ENCODE results near the gene COA5. TPM values are rescaled to one million over a fixed set of nuclear protein-coding genes. Genes with fewer than 3 reads are reported as not detected.

COA5 gene
- total and polyA plus RNA-seq, 4 donors, result 9.7 to 42.0 (median 19.5) TPM

- no peak for TF ChIP-seq GABPA (IDR thresholded peaks at IDR 0.05 in 1 of 2, conservative IDR thresholded peaks at IDR 0.05 in 1 of 2)
- no peak for TF ChIP-seq JUND (IDR thresholded peaks at IDR 0.05)
- no peak for TF ChIP-seq HNF4A (conservative IDR thresholded peaks at IDR 0.05)
- no peak for TF ChIP-seq NR2F2 (IDR thresholded peaks at IDR 0.05)
- TF ChIP-seq HNF4G (IDR thresholded peaks at IDR 0.05), result no peak
Measured at GRCh38 chr2:98556344-98557033, 51.8 kb downstream of the COA5 start (continued).

- TF ChIP-seq TAF1 (conservative IDR thresholded peaks at IDR 0.05) (no peak), RXRA (IDR thresholded peaks at IDR 0.05) (no peak), CTCF (IDR thresholded peaks at IDR 0.05; ENCODE audit: low read depth, low read length, missing input control) (no peak), FOXA1 (IDR thresholded peaks at IDR 0.05) (no peak), REST (IDR thresholded peaks at IDR 0.05) (no peak), YY1 (IDR thresholded peaks at IDR 0.05) (no peak), JUND (IDR thresholded peaks at IDR 0.05) (no peak), HNF4G (IDR thresholded peaks at IDR 0.05) (no peak), ATF3 (IDR thresholded peaks at IDR 0.05) (no peak), HNF4A (conservative IDR thresholded peaks at IDR 0.05) (no peak), MAX (IDR thresholded peaks at IDR 0.05) (no peak)
- Histone ChIP-seq H3K4me3 (ENCODE audit: low read depth in 1 of 3, low read length in 3 of 3) (no peak overlapping the region), H3K27ac (ENCODE audit: low read depth in 1 of 2, low read length in 2 of 2) (no peak overlapping the region), H3K27me3 (ENCODE audit: control insufficient read depth in 4 of 4, insufficient read depth in 4 of 4, low read length in 3 of 4) (no peaks in the 10 kb centered on the region), H3K9ac (ENCODE audit: low read depth in 1 of 2, low read length in 2 of 2) (no peak overlapping the region), H3K9me3 (ENCODE audit: control insufficient read depth in 4 of 4, low read length in 3 of 4) (no peaks in the 10 kb centered on the region), H3K4me1 (ENCODE audit: control insufficient read depth in 4 of 4, insufficient read depth in 4 of 4, low read length in 3 of 4) (no peaks in the 10 kb centered on the region), H3K36me3 (ENCODE audit: control insufficient read depth in 4 of 4, insufficient read depth in 3 of 4, low read depth in 1 of 4, low read length in 3 of 4) (peaks cover 0 to 49% (median 17%) of the 10 kb centered on the region in 4 donors)
- 96% methylated on average over 8 of the region's 8 CpGs for WGBS
- DNase-seq (ENCODE audit: low spot score), result no peak
Measured at GRCh38 chr2:98555696-98556095, 52.6 kb downstream of the COA5 start.

GRCh38 chr2:98554116-98554861 lies 54.0 kb downstream of the COA5 start:
- H3K27ac ChIP-seq (ENCODE audit: low read depth in 1 of 2, low read length in 2 of 2), result no peak overlapping the region
- peaks cover 0 to 46% (median 18%) of the 10 kb centered on the region in 4 donors for H3K36me3 ChIP-seq (ENCODE audit: control insufficient read depth in 4 of 4, insufficient read depth in 3 of 4, low read depth in 1 of 4, low read length in 3 of 4)
- WGBS, result 96% methylated on average over 10 of the region's 10 CpGs
- DNase-seq (ENCODE audit: low spot score), result no peak
- H3K4me3 ChIP-seq (ENCODE audit: low read depth in 1 of 3, low read length in 3 of 3), result no peak overlapping the region
- no peak overlapping the region for H3K9ac ChIP-seq (ENCODE audit: low read depth in 1 of 2, low read length in 2 of 2)
- no peaks in the 10 kb centered on the region for H3K4me1 ChIP-seq (ENCODE audit: control insufficient read depth in 4 of 4, insufficient read depth in 4 of 4, low read length in 3 of 4)
- no peaks in the 10 kb centered on the region for H3K27me3 ChIP-seq (ENCODE audit: control insufficient read depth in 4 of 4, insufficient read depth in 4 of 4, low read length in 3 of 4)
- H3K9me3 ChIP-seq (ENCODE audit: control insufficient read depth in 4 of 4, low read length in 3 of 4), result no peaks in the 10 kb centered on the region
- TF ChIP-seq SP1 (IDR thresholded peaks at IDR 0.05), result no peak
- TF ChIP-seq CTCF (IDR thresholded peaks at IDR 0.05; ENCODE audit: low read depth, low read length, missing input control), result no peak
- TF ChIP-seq HNF4A (conservative IDR thresholded peaks at IDR 0.05), result no peak
- no peak for TF ChIP-seq REST (IDR thresholded peaks at IDR 0.05)
- TF ChIP-seq RXRA (IDR thresholded peaks at IDR 0.05), result no peak
- TF ChIP-seq RAD21 (IDR thresholded peaks at IDR 0.05), result no peak
- no peak for TF ChIP-seq MAX (IDR thresholded peaks at IDR 0.05)

Data from liver (tissue), 9 donors.